ENCODE results near the gene COX19. TPM values are rescaled to one million over a fixed set of nuclear protein-coding genes. Genes with fewer than 3 reads are reported as not detected.

Gene COX19
- total RNA-seq, 1 experiment from 2014 or later, result 14.0 TPM

DNA sequence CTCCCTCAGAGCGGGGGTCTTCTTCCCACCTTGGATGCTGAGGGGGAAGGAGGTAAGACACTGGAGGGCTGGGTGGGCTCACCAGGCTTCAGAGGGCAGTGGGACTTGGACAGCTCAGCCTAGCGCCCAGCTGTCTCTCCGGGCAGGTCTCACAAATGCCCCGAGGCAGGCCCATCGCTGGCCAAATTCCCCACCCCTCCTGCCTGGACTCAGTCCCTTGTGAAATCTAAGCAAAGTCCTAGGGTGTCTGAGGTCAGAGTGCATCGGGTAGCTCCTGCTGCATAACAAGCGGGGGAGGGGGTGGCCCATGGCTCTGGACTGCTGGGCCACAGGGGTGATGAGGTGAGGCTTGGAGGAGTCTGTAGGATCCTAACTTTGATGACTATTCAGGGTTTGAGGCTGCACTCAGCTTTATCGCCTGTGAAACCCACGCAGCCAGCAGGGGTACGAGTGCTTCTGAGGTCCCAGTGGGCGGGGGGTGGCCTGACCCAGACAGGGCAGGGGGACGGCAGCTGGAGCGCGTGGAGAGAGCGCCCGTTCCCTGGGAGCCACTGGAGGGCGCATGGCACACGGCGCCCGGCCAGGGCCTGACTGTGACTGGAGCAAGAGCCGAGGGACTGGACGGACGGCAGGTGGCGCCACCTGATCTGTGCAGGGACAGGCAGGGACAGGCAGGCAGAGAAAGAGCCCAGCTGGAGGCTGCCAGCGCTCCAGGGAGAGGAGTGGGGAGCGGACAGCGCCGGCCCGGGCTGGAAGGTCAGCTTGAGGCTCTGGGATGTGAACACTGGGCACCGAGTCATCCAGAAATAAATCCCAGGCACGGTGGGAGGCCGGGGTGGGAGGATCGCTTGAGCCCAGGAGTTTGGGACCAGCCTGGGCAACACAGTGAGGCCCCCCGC lies 17.6 kb upstream of the COX19 start:
- ChIA-PET POLR2A (no interaction called here), CTCF (interaction anchor here (0.7 to 5.0 kb wide), 16 partner anchors 11 to 191 kb away, joined by 3 to 69 read pairs (median 4); partner anchors contain the start of gene COX19), RAD21 (ENCODE audit: low non-redundant PET in 1 of 2, low total read pairs in 2 of 2, uncharacterized antibody in 2 of 2, unreplicated experiment in 2 of 2) (interaction anchor here (0.6 to 1.7 kb wide), 5 partner anchors 12 to 191 kb away, joined by 3 to 11 read pairs (median 8); no protein-coding TSS in a partner anchor)
- Histone ChIP-seq H3K79me2 (ENCODE audit: insufficient read depth, low read length) (no peaks in the 10 kb centered on the region), H3K36me3 (ENCODE audit: control insufficient read depth in 1 of 2, insufficient read depth in 2 of 2, low read length in 2 of 2) (no peaks in the 10 kb centered on the region), H3K9ac (ENCODE audit: low read length) (no peak overlapping the region), H3K27me3 (ENCODE audit: insufficient read depth, low read length) (no peaks in the 10 kb centered on the region), H3K9me3 (ENCODE audit: control insufficient read depth in 1 of 2, insufficient read depth in 1 of 2, low read depth in 1 of 2, low read length in 2 of 2) (no peaks in the 10 kb centered on the region), H3K4me2 (ENCODE audit: low read length) (peak overlapping the region; percentile 4; the same call in 1 of the 2 replicates), H2AFZ (ENCODE audit: low read depth, low read length, poor library complexity, severe bottlenecking) (no peak overlapping the region), H3K4me3 (replicated peaks in 1 of 2; ENCODE audit: low read depth in 1 of 2, low read length in 2 of 2) (no peak overlapping the region), H3K4me1 (ENCODE audit: control insufficient read depth in 1 of 2, insufficient read depth in 2 of 2, low read length in 2 of 2) (peaks cover 2 to 22% of the 10 kb centered on the region in 2 experiments; a peak in 2 of 4 replicates), H4K20me1 (ENCODE audit: insufficient read depth) (no peaks in the 10 kb centered on the region), H3K27ac (ENCODE audit: low read depth, low read length) (no peak overlapping the region), H3K9me2 (ENCODE audit: insufficient read depth) (no peaks in the 10 kb centered on the region)
- intact Hi-C loops (cut with micrococcal nuclease), result loop anchor here (1.0 to 5.0 kb wide), 3 partner anchors 72 to 184 kb away; a partner anchor contains a TSS
- ATAC-seq (peak; percentile 91), DNase-seq (ENCODE audit: low read depth, low spot score) (peak; percentile 87)
- BruUV-seq (replicated peaks), result no TSS peak
- TF ChIP-seq, protein P1, sequence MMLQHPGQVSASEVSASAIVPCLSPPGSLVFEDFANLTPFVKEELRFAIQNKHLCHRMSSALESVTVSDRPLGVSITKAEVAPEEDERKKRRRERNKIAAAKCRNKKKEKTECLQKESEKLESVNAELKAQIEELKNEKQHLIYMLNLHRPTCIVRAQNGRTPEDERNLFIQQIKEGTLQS (IDR thresholded peaks at IDR 0.05), result no peak
- TF ChIP-seq JUND (IDR thresholded peaks at IDR 0.05) (no peak), TCF7L2 (IDR thresholded peaks at IDR 0.05; ENCODE audit: borderline replicate concordance, extremely low read depth, insufficient read depth, insufficient read length) (no peak), SP1 (IDR thresholded peaks at IDR 0.05; ENCODE audit: low read depth) (no peak), RAD21 (IDR thresholded peaks at IDR 0.05; ENCODE audit: low read depth) (peak; percentile 99), POLR2AphosphoS5 (IDR thresholded peaks at IDR 0.05; ENCODE audit: low read depth, low read length) (peak; percentile 62), EZH2phosphoT487 (IDR thresholded peaks at IDR 0.05; ENCODE audit: borderline replicate concordance) (no peak), ELF1 (IDR thresholded peaks at IDR 0.05; ENCODE audit: borderline replicate concordance, low read depth) (no peak), EGR1 (IDR thresholded peaks at IDR 0.05; ENCODE audit: low read depth) (no peak), ZFX (IDR thresholded peaks at IDR 0.05) (no peak), SRF (IDR thresholded peaks at IDR 0.05; ENCODE audit: low read depth) (no peak), CEBPB (IDR thresholded peaks at IDR 0.05; ENCODE audit: low read depth) (no peak), POLR2A (IDR thresholded peaks at IDR 0.05; ENCODE audit: borderline replicate concordance, extremely low read depth, insufficient read depth, insufficient read length) (no peak), YY1 (IDR thresholded peaks at IDR 0.05; ENCODE audit: extremely low read depth, insufficient replicate concordance, low read depth, low read length) (peak; percentile 79)
- TF ChIP-seq, protein P2, sequence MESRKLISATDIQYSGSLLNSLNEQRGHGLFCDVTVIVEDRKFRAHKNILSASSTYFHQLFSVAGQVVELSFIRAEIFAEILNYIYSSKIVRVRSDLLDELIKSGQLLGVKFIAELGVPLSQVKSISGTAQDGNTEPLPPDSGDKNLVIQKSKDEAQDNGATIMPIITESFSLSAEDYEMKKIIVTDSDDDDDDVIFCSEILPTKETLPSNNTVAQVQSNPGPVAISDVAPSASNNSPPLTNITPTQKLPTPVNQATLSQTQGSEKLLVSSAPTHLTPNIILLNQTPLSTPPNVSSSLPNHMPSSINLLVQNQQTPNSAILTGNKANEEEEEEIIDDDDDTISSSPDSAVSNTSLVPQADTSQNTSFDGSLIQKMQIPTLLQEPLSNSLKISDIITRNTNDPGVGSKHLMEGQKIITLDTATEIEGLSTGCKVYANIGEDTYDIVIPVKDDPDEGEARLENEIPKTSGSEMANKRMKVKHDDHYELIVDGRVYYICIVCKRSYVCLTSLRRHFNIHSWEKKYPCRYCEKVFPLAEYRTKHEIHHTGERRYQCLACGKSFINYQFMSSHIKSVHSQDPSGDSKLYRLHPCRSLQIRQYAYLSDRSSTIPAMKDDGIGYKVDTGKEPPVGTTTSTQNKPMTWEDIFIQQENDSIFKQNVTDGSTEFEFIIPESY (IDR thresholded peaks at IDR 0.05; ENCODE audit: extremely low read depth, insufficient replicate concordance, low read length), result no peak
- TF ChIP-seq, protein P3, sequence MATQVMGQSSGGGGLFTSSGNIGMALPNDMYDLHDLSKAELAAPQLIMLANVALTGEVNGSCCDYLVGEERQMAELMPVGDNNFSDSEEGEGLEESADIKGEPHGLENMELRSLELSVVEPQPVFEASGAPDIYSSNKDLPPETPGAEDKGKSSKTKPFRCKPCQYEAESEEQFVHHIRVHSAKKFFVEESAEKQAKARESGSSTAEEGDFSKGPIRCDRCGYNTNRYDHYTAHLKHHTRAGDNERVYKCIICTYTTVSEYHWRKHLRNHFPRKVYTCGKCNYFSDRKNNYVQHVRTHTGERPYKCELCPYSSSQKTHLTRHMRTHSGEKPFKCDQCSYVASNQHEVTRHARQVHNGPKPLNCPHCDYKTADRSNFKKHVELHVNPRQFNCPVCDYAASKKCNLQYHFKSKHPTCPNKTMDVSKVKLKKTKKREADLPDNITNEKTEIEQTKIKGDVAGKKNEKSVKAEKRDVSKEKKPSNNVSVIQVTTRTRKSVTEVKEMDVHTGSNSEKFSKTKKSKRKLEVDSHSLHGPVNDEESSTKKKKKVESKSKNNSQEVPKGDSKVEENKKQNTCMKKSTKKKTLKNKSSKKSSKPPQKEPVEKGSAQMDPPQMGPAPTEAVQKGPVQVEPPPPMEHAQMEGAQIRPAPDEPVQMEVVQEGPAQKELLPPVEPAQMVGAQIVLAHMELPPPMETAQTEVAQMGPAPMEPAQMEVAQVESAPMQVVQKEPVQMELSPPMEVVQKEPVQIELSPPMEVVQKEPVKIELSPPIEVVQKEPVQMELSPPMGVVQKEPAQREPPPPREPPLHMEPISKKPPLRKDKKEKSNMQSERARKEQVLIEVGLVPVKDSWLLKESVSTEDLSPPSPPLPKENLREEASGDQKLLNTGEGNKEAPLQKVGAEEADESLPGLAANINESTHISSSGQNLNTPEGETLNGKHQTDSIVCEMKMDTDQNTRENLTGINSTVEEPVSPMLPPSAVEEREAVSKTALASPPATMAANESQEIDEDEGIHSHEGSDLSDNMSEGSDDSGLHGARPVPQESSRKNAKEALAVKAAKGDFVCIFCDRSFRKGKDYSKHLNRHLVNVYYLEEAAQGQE (IDR thresholded peaks at IDR 0.05; ENCODE audit: low read depth), result no peak
- TF ChIP-seq, protein P4, sequence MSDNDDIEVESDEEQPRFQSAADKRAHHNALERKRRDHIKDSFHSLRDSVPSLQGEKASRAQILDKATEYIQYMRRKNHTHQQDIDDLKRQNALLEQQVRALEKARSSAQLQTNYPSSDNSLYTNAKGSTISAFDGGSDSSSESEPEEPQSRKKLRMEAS (IDR thresholded peaks at IDR 0.05), result no peak
- TF ChIP-seq, protein P5, sequence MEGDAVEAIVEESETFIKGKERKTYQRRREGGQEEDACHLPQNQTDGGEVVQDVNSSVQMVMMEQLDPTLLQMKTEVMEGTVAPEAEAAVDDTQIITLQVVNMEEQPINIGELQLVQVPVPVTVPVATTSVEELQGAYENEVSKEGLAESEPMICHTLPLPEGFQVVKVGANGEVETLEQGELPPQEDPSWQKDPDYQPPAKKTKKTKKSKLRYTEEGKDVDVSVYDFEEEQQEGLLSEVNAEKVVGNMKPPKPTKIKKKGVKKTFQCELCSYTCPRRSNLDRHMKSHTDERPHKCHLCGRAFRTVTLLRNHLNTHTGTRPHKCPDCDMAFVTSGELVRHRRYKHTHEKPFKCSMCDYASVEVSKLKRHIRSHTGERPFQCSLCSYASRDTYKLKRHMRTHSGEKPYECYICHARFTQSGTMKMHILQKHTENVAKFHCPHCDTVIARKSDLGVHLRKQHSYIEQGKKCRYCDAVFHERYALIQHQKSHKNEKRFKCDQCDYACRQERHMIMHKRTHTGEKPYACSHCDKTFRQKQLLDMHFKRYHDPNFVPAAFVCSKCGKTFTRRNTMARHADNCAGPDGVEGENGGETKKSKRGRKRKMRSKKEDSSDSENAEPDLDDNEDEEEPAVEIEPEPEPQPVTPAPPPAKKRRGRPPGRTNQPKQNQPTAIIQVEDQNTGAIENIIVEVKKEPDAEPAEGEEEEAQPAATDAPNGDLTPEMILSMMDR (IDR thresholded peaks at IDR 0.05 in 2 of 3, conservative IDR thresholded peaks at IDR 0.05 in 1 of 3; ENCODE audit: borderline replicate concordance in 1 of 3, insufficient read depth in 1 of 3, low read depth in 2 of 3, low read length in 2 of 3), result peak; percentile 98 to 100 (median 99)

Measured in HCT116 (cell line).